ENCODE data around the gene TIMM44. TPM values are rescaled to one million over a fixed set of nuclear protein-coding genes. Genes with fewer than 3 reads are reported as not detected.
A peak's percentile ranks its signal among the peaks of the same experiment; 100 is the strongest.

TIMM44 gene
- total and polyA plus RNA-seq, 8 donors = 19.8 to 83.1 (median 27.0) TPM

GRCh38 chr19:7977723-7978040 lies 34.2 kb upstream of the TIMM44 start:
- TF ChIP-seq CTCF (IDR thresholded peaks at IDR 0.05) = no peak
- 96 to 98% methylated on average over 6 of the region's 6 CpGs for WGBS, 2 donors
- Histone ChIP-seq H3K27me3 (no peaks in the 10 kb centered on the region), H3K9me3 (no peaks in the 10 kb centered on the region), H3K4me3 (no peak overlapping the region), H3K27ac (no peak overlapping the region), H3K36me3 (peaks cover 0 to 47% (median 12%) of the 10 kb centered on the region in 3 donors), H3K4me1 (no peaks in the 10 kb centered on the region)
- intact Hi-C loops (cut with DNase I) = no loop called here
- no peak for ATAC-seq
- no peak for FAIRE-seq
- no peak for DNase-seq

GRCh38 chr19:7977021-7977722 lies 33.7 kb upstream of the TIMM44 start:
- 94 to 95% methylated on average over 15 of the region's 15 CpGs for WGBS, 2 donors
- peaks cover under 1 to 47% (median 12%) of the 10 kb centered on the region in 3 donors for H3K36me3 ChIP-seq
- no peak overlapping the region for H3K27ac ChIP-seq
- FAIRE-seq (no peak), ATAC-seq (no peak), DNase-seq (peak in 1 of 6 donors; percentile 56)
- H3K4me3 ChIP-seq = no peak overlapping the region
- intact Hi-C loops (cut with DNase I) = no loop called here
- H3K27me3 ChIP-seq = no peaks in the 10 kb centered on the region
- no peaks in the 10 kb centered on the region for H3K9me3 ChIP-seq
- TF ChIP-seq CTCF (IDR thresholded peaks at IDR 0.05) = no peak
- no peaks in the 10 kb centered on the region for H3K4me1 ChIP-seq

GRCh38 chr19:7976461-7976860 lies 33.0 kb upstream of the TIMM44 start:
- ATAC-seq (no peak), DNase-seq (peak in 1 of 6 donors; percentile 10), FAIRE-seq (no peak)
- Histone ChIP-seq H3K27me3 (no peaks in the 10 kb centered on the region), H3K9me3 (no peaks in the 10 kb centered on the region), H3K27ac (no peak overlapping the region), H3K4me3 (no peak overlapping the region), H3K36me3 (peaks cover 3 to 47% (median 12%) of the 10 kb centered on the region in 3 donors), H3K4me1 (no peaks in the 10 kb centered on the region)
- 77 to 79% methylated on average over 3 to 4 of the region's 4 CpGs for WGBS, 2 donors
- intact Hi-C loops (cut with DNase I) = no loop called here
- no peak for TF ChIP-seq CTCF (IDR thresholded peaks at IDR 0.05)

- ATAC-seq = peak in 1 of 4 donors; percentile 10
- H3K27ac ChIP-seq = no peak overlapping the region
- no peaks in the 10 kb centered on the region for H3K4me1 ChIP-seq
- peak in 2 of 6 donors; percentile 49 to 65 for DNase-seq
- 71 to 77% methylated on average over 6 to 7 of the region's 7 CpGs for WGBS, 2 donors
- H3K4me3 ChIP-seq = no peak overlapping the region
- H3K27me3 ChIP-seq = no peaks in the 10 kb centered on the region
- FAIRE-seq = no peak
- intact Hi-C loops (cut with DNase I) = no loop called here
- H3K36me3 ChIP-seq = peaks cover 3 to 36% (median 4%) of the 10 kb centered on the region in 3 donors
- no peak for TF ChIP-seq CTCF (IDR thresholded peaks at IDR 0.05)
- H3K9me3 ChIP-seq = no peaks in the 10 kb centered on the region
Observed at GRCh38 chr19:7975037-7975436, 31.6 kb upstream of the TIMM44 start.

- DNase-seq = peak in 2 of 6 donors; percentile 35 to 43
- 94% methylated on average over 12 of the region's 12 CpGs for WGBS, 2 donors
Observed at GRCh38 chr19:7973883-7974282, 30.4 kb upstream of the TIMM44 start.

More at GRCh38 chr19:7973883-7974282, 30.4 kb upstream of the TIMM44 start:
- Histone ChIP-seq H3K4me1 (no peaks in the 10 kb centered on the region), H3K9me3 (no peaks in the 10 kb centered on the region), H3K36me3 (peaks cover 0 to 24% (median 3%) of the 10 kb centered on the region in 3 donors), H3K27ac (no peak overlapping the region), H3K4me3 (no peak overlapping the region), H3K27me3 (no peaks in the 10 kb centered on the region)
- FAIRE-seq (no peak), ATAC-seq (no peak)
- intact Hi-C loops (cut with DNase I) = no loop called here
- TF ChIP-seq CTCF (IDR thresholded peaks at IDR 0.05) = no peak

All from pancreas (tissue), 10 donors.